GM21576 (cell line): ENCODE results near the gene LIN37.
"Not testable (repeated sequence)": the region's sequence is repeated elsewhere in the genome, so short reads cannot be mapped to it uniquely, and the experiment has no call there.

Source experiments
- ATAC-seq: cut with Tn5 transposase; IDR thresholded peaks from one replicate; pipeline ENCODE4 v1.9.1; 2021; ENCODE audit warnings: mild to moderate bottlenecking, moderate library complexity; ENCODE audit not compliant: unreplicated experiment

The LIN37 gene

DNA sequence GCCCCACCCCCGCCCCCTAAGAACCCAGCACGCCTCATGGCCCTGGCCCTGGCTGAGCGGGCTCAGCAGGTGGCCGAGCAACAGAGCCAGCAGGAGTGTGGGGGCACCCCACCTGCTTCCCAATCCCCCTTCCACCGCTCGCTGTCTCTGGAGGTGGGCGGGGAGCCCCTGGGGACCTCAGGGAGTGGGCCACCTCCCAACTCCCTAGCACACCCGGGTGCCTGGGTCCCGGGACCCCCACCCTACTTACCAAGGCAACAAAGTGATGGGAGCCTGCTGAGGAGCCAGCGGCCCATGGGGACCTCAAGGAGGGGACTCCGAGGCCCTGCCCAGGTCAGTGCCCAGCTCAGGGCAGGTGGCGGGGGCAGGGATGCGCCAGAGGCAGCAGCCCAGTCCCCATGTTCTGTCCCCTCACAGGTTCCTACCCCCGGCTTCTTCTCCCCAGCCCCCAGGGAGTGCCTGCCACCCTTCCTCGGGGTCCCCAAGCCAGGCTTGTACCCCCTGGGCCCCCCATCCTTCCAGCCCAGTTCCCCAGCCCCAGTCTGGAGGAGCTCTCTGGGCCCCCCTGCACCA lies 38.9 kb downstream of the LIN37 start:
- no peak for ATAC-seq

- ATAC-seq, result no peak
These were observed 40.0 kb downstream of the LIN37 start for GRCh38 chr19:35788205-35788960.

- ATAC-seq, result no peak
These were observed 41.0 kb downstream of the LIN37 start for GRCh38 chr19:35789195-35789977.

GRCh38 chr19:35789978-35790944 lies 41.9 kb downstream of the LIN37 start:
- ATAC-seq, result no peak

GRCh38 chr19:35790981-35791813 lies 42.8 kb downstream of the LIN37 start:
- ATAC-seq, result no peak

- no peak for ATAC-seq
These were observed 43.5 kb downstream of the LIN37 start for GRCh38 chr19:35791814-35792279.

DNA sequence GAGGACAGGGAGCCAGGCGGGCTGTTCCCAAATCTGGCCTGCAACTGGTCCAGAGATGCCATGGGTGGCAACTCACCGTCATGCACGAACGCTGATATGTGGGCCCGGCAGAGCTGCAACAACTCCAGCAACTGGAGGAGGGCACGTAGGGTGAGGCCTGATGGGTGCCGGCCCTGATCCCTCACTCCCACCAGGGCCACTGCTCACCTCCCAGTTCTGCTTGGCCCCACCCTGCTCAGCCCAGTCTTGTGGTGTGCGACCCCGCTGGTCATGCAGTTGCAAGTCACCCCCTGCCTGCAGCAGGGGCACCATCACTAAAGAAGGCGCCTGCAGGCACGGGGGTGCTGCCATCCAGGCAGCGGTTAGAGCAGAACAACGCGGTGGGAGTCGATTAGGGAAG lies 43.9 kb downstream of the LIN37 start:
- no peak for ATAC-seq

DNA sequence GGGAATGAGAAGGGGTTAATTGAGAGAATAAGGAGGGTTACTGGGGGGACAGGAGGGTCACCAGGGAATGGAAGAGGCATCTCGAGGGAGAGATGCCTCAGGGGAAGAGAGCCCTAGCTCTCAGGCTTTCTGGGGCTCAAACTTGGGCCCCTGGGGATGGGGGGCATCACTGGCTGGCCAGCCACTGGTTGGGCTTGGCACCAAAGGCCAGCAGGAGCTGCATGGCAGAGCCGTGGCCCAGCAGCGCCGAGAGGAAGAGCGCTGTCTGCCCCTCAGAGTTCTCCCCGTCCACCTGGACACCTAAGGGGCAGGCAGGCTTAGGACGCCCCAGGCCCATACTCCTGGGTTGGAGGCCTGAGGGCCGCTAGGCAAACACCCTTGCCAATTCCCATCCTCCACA lies 44.5 kb downstream of the LIN37 start:
- no peak for ATAC-seq

GRCh38 chr19:35793381-35794165 lies 45.2 kb downstream of the LIN37 start:
- ATAC-seq, result no peak

DNA sequence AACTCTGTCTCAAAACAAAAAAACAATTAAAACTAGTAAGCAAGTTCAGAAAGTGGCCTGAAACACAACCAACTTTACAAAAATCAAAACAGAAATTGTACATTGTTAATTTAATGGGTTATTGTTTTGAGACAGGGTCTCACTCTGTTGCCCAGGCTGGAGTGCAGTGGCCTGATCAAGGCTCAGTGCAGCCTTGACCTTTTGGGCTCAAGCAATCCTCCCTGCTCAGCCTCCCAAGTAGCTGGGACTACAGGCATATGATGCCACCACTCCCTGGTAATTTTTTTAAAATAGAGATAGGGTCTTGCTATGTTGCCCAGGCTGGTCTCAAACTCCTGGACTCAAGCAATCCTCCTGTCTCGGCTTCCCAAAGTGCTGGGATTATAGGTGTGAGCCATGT lies 47.2 kb downstream of the LIN37 start:
- not testable (repeated sequence) for ATAC-seq

DNA sequence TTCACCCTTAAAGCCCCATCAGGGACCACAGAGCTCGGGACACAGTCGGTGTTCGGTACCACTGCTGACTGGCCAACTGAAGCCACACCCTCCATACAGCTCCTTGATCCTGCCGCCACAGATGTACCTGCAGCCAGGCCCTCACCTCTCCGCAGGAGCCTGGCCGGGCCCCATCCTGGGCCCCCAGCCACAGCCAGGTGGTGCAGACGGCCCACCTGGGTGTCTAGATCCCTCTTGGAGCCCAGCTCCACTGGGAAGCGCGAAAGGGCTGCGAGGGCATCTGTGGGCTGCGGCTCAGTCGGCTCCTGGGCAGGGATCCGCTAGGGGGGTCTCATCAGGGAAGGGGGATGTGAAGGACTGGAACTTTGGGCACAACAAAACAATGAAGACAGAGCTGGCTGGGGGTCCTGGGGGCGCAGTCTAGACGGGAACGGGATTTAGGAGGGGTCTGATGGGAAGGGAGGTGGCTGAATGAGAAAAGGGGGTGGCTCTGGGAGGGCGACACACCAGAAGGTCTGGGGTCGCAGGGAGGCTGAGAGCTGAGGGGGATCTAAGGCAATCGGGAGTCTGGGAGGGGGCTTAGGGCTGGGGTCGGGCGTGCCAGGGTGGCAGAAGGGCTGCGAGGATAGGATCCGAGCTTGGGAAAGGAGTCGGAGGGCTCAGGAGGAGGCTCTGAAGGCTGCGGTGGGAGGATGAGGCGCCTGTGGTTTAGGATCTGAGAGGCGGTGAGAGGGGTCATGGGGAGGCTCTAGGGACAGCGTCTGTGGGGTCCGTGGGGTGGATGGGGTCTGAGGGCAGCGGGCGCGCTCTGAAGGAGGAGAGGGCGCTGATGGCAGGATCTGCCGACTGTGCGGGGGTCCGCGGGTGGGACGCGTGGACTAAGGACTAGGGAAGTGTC lies 48.5 kb downstream of the LIN37 start:
- ATAC-seq, result no peak

GRCh38 chr19:35797663-35798062 lies 49.3 kb downstream of the LIN37 start:
- no peak for ATAC-seq

DNA sequence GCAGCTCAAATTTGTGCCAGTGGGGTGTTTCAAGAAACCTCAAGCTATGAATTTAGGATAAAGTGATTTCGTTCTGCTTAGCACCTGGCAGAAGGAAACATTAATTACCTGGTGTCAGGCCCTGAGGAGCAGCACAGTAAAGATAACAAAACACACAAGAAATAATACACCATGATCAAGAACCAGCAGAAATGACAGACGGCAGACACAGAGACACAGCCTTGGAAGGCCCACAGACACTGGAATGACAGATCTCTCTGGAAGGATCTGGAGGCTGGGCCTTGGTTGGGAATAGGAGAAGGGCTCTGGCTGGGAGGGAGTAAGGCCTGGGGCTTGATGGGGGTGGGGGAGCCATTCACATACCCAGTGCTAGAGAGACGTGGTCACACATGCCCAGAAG lies 53.5 kb downstream of the LIN37 start:
- no peak for ATAC-seq
